Hepatocyte (in vitro differentiated cells): ENCODE data around the gene KHK. TPM values are rescaled to one million over a fixed set of nuclear protein-coding genes. Genes with fewer than 3 reads are reported as not detected.

Source experiments
- DNase-seq: peaks from one replicate; pipeline ENCODE4 v3.0.0-alpha.2; 2016; ENCODE audit warnings: low spot score
- H2AFZ ChIP-seq: fragments of 200-600 bp; sonication (generic); 2 replicates; pipeline ENCODE4 v1.6.0; 2016; ENCODE audit warnings: antibody characterized with exemption, mild to moderate bottlenecking
- H3K27ac ChIP-seq: fragments of 200-600 bp; sonication (generic); 2 replicates; pipeline ENCODE4 v1.5.1; 2016; ENCODE audit warnings: mild to moderate bottlenecking
- H3K27me3 ChIP-seq: fragments of 200-600 bp; sonication (generic); 2 replicates; pipeline ENCODE4 v1.6.1; 2016
- H3K36me3 ChIP-seq: fragments of 200-600 bp; sonication (generic); replicated peaks from 2 replicates; pipeline ENCODE4 v1.5.1; 2016; ENCODE audit warnings: low read depth; ENCODE audit not compliant: insufficient read depth
- H3K4me1 ChIP-seq: fragments of 200-600 bp; sonication (generic); 2 replicates; pipeline ENCODE4 v1.5.1; 2016; ENCODE audit warnings: mild to moderate bottlenecking, moderate library complexity; ENCODE audit not compliant: insufficient read depth
- H3K4me2 ChIP-seq: fragments of 200-600 bp; sonication (generic); 2 replicates; pipeline ENCODE4 v1.6.0; 2016
- H3K4me3 ChIP-seq: fragments of 200-600 bp; sonication (generic); 2 replicates; pipeline ENCODE4 v1.5.1; 2016; ENCODE audit warnings: mild to moderate bottlenecking
- H3K79me2 ChIP-seq: fragments of 200-600 bp; sonication (generic); 2 replicates; pipeline ENCODE4 v1.6.0; 2017; ENCODE audit warnings: mild to moderate bottlenecking
- H3K9me2 ChIP-seq: fragments of 200-600 bp; sonication (generic); replicated peaks from 2 replicates; pipeline ENCODE4 v1.6.0; 2017; ENCODE audit warnings: mild to moderate bottlenecking; ENCODE audit not compliant: insufficient read depth
- H3K9me3 ChIP-seq: fragments of 200-600 bp; sonication (generic); 2 replicates; pipeline ENCODE4 v1.5.1; 2016; ENCODE audit warnings: low read depth, mild to moderate bottlenecking
- H4K20me1 ChIP-seq: fragments of 200-600 bp; sonication (generic); 2 replicates; pipeline ENCODE4 v1.6.0; 2016; ENCODE audit warnings: mild to moderate bottlenecking; ENCODE audit not compliant: insufficient read depth, poor library complexity, severe bottlenecking
- EZH2 ChIP-seq: fragments of 200-600 bp; sonication (generic); IDR thresholded peaks from 2 replicates; pipeline ENCODE4 v1.6.1; 2016; ENCODE audit warnings: antibody characterized with exemption, mild to moderate bottlenecking, borderline replicate concordance
- EZH2phosphoT487 ChIP-seq: fragments of 200-600 bp; sonication (generic); IDR thresholded peaks from one replicate; pipeline ENCODE4 v1.6.1; 2018; ENCODE audit warnings: antibody characterized with exemption, mild to moderate bottlenecking, low read depth, moderate library complexity; ENCODE audit not compliant: unreplicated experiment, severe bottlenecking
- WGBS: methylation state at CpG from one replicate; pipeline ENCODE4 v1.1.6; 2016; ENCODE audit warnings: low lambda C conversion rate; ENCODE audit errors: missing lambda C conversion rate; 5-methylcytosine and 5-hydroxymethylcytosine counted together
- polyA plus RNA-seq: library from polyadenylated mRNA; unstranded; fragments of >200 nt; fragmentation: Nextera tagmentation; extraction: Ambion mirVana; gene quantifications from 2 replicates; pipeline ENCODE4 v1.2.1, GENCODE V29; 2016
- total RNA-seq: library from RNA; depleted of rRNA; stranded (reverse); fragments of >200 nt; gene quantifications from 2 replicates; pipeline ENCODE4 v1.2.3, GENCODE V29; 2014
- TF ChIP-seq, protein P1 (sequence below): fragments of 200-600 bp; sonication (generic); IDR thresholded peaks from 2 replicates; pipeline ENCODE4 v1.5.1; 2016; ENCODE audit warnings: antibody characterized with exemption, mild to moderate bottlenecking; ENCODE audit not compliant: poor library complexity

Gene KHK
- total and polyA plus RNA-seq, 2 experiments from 2014 or later = 28.7 to 73.1 TPM

DNA sequence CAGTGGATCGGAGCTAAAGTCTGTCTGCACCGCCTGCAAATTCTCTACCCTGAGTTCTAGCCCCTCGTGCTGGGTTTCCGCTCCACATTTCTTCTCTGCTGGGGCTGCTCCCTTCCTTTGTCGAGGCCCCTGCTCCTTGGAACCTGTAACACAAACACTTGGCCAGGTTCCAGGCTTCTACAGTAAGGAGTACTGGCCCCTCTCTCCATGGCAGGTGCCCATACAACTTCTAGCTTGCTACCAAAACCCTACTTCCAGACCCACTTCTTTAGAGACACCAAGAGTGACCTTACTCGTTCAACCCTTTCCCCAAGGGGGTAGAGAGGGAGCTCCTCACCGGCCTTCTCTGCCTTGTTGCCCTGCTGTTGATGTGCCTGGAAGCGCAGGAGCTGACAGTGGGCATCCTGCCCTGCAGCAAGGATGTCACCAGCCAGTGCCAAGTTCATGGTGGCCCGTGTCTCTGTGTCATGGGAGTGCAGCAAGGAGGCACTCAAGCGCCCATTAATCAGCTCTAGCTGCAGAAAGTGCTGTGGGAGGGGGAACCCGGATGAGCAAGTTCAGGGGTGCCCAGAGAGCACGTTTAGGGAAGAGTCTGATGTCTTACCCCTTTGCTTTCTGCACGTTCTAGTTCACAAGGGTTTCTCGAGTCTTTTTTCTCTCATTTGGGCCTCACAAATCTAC is 46.8 kb downstream of the KHK start:
- Histone ChIP-seq H3K27me3 (no peaks in the 10 kb centered on the region), H2AFZ (peak overlapping the region; percentile 86), H3K4me3 (peak overlapping the region; percentile 91), H3K79me2 (peaks cover 19% of the 10 kb centered on the region), H3K9me2 (no peaks in the 10 kb centered on the region), H3K4me1 (peaks cover 10% of the 10 kb centered on the region), H3K9me3 (no peaks in the 10 kb centered on the region), H3K4me2 (peak overlapping the region; percentile 87), H3K27ac (no peak overlapping the region), H3K36me3 (no peaks in the 10 kb centered on the region), H4K20me1 (peaks cover 9% of the 10 kb centered on the region)
- no peak for DNase-seq
- TF ChIP-seq, protein P1, sequence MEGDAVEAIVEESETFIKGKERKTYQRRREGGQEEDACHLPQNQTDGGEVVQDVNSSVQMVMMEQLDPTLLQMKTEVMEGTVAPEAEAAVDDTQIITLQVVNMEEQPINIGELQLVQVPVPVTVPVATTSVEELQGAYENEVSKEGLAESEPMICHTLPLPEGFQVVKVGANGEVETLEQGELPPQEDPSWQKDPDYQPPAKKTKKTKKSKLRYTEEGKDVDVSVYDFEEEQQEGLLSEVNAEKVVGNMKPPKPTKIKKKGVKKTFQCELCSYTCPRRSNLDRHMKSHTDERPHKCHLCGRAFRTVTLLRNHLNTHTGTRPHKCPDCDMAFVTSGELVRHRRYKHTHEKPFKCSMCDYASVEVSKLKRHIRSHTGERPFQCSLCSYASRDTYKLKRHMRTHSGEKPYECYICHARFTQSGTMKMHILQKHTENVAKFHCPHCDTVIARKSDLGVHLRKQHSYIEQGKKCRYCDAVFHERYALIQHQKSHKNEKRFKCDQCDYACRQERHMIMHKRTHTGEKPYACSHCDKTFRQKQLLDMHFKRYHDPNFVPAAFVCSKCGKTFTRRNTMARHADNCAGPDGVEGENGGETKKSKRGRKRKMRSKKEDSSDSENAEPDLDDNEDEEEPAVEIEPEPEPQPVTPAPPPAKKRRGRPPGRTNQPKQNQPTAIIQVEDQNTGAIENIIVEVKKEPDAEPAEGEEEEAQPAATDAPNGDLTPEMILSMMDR = no peak
- TF ChIP-seq EZH2 = no peak
- TF ChIP-seq EZH2phosphoT487 = no peak
- 52% methylated on average over 14 of the region's 14 CpGs for WGBS

DNA sequence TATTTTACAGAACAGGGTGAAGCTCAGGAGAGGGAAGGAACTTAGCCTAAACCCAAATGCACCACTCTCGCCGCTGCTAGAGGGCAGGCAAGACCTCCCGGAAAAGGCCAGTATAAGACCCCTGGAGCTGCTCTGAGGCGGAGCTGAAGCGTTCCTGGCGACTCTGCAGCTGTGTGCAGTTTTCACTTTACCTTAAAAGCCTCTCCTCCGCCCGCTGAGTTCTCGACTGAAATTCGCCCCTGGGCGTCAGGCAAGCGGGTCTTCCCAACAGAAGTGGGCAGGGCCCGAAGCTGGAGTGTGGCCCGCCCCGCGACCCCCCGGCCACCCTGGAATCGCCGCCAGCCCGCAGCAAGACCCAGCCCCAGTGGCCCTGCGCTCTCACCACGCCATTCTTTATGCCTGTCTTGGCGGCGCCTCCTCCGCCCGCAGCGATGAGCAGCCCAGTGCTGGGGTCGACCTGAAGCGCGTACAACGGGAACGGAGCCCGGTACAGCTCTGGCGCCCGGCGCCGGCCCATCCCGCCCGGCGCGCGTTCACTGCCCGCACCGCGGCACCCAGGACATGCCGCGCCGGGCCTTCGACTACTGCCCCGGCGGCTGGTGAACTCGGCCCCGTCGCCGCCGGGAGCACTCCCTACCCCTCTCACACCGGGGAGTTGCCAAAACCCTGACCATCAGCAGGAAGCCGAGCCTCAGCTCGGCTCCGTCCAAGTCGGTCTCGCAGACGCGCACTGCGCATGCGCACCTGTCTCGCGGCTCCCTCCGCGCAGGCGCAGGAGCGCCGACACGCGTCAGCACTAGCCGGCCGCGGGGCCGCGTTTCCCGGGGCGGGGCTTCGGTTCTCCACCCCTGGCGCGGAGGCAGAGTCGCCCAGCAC is 47.6 kb downstream of the KHK start, which contains the start of gene PREB:
Gene PREB (minus strand): TSS at position 732 of the 876 bp plus-strand sequence. CDS start 215 bp downstream, at position 517.
- Histone ChIP-seq H3K36me3 (no peaks in the 10 kb centered on the region), H3K4me2 (peak within 1 kb of the TSS; percentile 87), H3K27ac (peak within 1 kb of the TSS; percentile 74), H2AFZ (peak within 1 kb of the TSS; percentile 86), H3K79me2 (peaks cover 19% of the 10 kb centered on the region), H3K27me3 (no peaks in the 10 kb centered on the region), H4K20me1 (peaks cover 9% of the 10 kb centered on the region), H3K9me2 (no peaks in the 10 kb centered on the region), H3K4me1 (peaks cover 10% of the 10 kb centered on the region), H3K9me3 (no peaks in the 10 kb centered on the region), H3K4me3 (peak within 1 kb of the TSS; percentile 91)
- TF ChIP-seq, protein P1 = peak; percentile 37
- TF ChIP-seq EZH2phosphoT487 = no peak
- WGBS = 1% methylated on average over 77 of the region's 86 CpGs
- peak; percentile 99 for DNase-seq

DNA sequence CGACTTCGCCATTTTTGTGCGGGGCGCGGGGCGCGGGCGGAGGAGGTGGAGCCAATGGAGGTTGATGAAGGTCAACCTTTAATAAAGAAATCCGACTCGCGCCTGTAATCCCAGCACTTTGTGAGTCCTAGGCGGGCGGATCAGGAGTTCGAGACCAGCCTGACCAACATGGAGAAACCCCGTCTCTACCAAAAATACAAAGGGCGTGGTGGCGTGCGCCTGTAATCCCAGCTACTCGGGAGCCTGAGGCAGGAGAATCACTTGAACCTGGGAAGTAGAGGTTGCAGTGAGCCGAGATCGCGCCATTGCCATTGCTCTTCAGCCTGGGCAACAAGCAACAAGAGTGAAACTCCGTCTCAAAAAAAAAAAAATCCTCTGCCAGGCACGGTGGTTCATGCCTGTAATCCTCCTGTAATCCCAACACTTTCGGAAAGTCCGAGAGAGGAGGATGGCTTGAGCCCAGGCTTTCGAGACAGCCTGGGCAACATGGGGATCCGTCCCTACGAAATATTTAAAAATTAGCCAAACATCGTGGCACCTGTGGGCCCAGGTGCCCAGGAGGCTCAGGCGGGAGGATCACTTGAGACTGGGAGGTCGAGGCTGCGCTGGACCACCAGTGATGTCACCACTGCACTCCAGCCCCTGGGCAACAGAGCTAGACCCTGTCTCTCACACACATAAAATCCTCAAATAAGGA is 48.4 kb downstream of the KHK start:
- Histone ChIP-seq H3K9me2 (no peaks in the 10 kb centered on the region), H3K27ac (peak overlapping the region; percentile 31), H3K9me3 (no peaks in the 10 kb centered on the region), H2AFZ (peak overlapping the region; percentile 70), H3K79me2 (peaks cover 19% of the 10 kb centered on the region), H3K36me3 (no peaks in the 10 kb centered on the region), H4K20me1 (peaks cover 9% of the 10 kb centered on the region), H3K4me2 (peak overlapping the region; percentile 54), H3K4me3 (no peak overlapping the region), H3K27me3 (no peaks in the 10 kb centered on the region), H3K4me1 (peaks cover 10% of the 10 kb centered on the region)
- DNase-seq = no peak
- 57% methylated on average over 32 of the region's 33 CpGs for WGBS
- TF ChIP-seq EZH2 (no peak), EZH2phosphoT487 (no peak)
- TF ChIP-seq, protein P1 = no peak
